ENCODE data around the gene CAMTA1.

Gene CAMTA1

DNA sequence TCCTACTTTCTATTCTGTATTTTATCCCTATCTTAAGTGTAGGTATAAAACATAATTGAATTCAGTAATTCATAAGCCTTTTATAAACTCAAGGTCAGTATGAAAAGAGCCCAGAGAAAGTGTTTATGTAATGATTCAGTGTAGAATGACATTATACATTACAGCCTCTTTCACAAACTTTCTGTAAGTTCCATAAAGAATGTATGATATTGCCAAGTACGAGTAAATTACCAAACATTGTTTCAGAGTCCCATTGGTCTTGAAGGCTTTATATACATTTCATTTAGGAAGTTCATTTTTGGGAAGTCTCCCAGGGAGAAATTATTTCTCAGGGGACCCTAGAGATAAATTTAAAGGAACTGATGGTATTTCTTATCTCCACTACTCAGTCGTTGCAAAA, 948.0 kb downstream of the CAMTA1 start:
- Histone ChIP-seq H3K4me1 (ENCODE audit: insufficient read depth, low read length) (no peaks in the 10 kb centered on the region), H3K4me3 (ENCODE audit: low read depth in 1 of 2, low read length in 2 of 2) (no peak overlapping the region), H3K9ac (ENCODE audit: low read length) (no peak overlapping the region), H3K27me3 (ENCODE audit: control insufficient read depth in 1 of 2, insufficient read depth in 2 of 2, low read length in 2 of 2) (no peaks in the 10 kb centered on the region), H3K36me3 (ENCODE audit: insufficient read depth, low read length) (peaks cover 5% of the 10 kb centered on the region), H3K9me3 (ENCODE audit: low read length) (no peaks in the 10 kb centered on the region), H3K27ac (ENCODE audit: low read depth, low read length) (no peak overlapping the region)

- Histone ChIP-seq H3K36me3 (ENCODE audit: insufficient read depth, low read length) (peaks cover 5% of the 10 kb centered on the region), H3K9ac (ENCODE audit: low read length) (no peak overlapping the region), H3K4me3 (ENCODE audit: low read depth in 1 of 2, low read length in 2 of 2) (no peak overlapping the region), H3K27me3 (ENCODE audit: control insufficient read depth in 1 of 2, insufficient read depth in 2 of 2, low read length in 2 of 2) (no peaks in the 10 kb centered on the region), H3K4me1 (ENCODE audit: insufficient read depth, low read length) (no peaks in the 10 kb centered on the region), H3K9me3 (ENCODE audit: low read length) (no peaks in the 10 kb centered on the region), H3K27ac (ENCODE audit: low read depth, low read length) (no peak overlapping the region)
Measured at GRCh38 chr1:7738044-7738443, 952.8 kb downstream of the CAMTA1 start.

GRCh38 chr1:7743346-7743745, 958.1 kb downstream of the CAMTA1 start:
- H3K27me3 ChIP-seq (ENCODE audit: control insufficient read depth in 1 of 2, insufficient read depth in 2 of 2, low read length in 2 of 2), result no peaks in the 10 kb centered on the region
- H3K36me3 ChIP-seq (ENCODE audit: insufficient read depth, low read length), result no peaks in the 10 kb centered on the region
- H3K9me3 ChIP-seq (ENCODE audit: low read length), result no peaks in the 10 kb centered on the region
- H3K9ac ChIP-seq (ENCODE audit: low read length), result no peak overlapping the region
- no peak overlapping the region for H3K27ac ChIP-seq (ENCODE audit: low read depth, low read length)
- H3K4me1 ChIP-seq (ENCODE audit: insufficient read depth, low read length), result no peaks in the 10 kb centered on the region
- no peak overlapping the region for H3K4me3 ChIP-seq (ENCODE audit: low read depth in 1 of 2, low read length in 2 of 2)

GRCh38 chr1:7744882-7745281, 959.6 kb downstream of the CAMTA1 start:
- Histone ChIP-seq H3K9me3 (ENCODE audit: low read length) (no peaks in the 10 kb centered on the region), H3K27ac (ENCODE audit: low read depth, low read length) (no peak overlapping the region)

GRCh38 chr1:7745783-7746182, 960.5 kb downstream of the CAMTA1 start:
- Histone ChIP-seq H3K9ac (ENCODE audit: low read length) (no peak overlapping the region), H3K4me1 (ENCODE audit: insufficient read depth, low read length) (no peaks in the 10 kb centered on the region), H3K4me3 (ENCODE audit: low read depth in 1 of 2, low read length in 2 of 2) (no peak overlapping the region), H3K27ac (ENCODE audit: low read depth, low read length) (no peak overlapping the region), H3K9me3 (ENCODE audit: low read length) (no peaks in the 10 kb centered on the region), H3K27me3 (ENCODE audit: control insufficient read depth in 1 of 2, insufficient read depth in 2 of 2, low read length in 2 of 2) (no peaks in the 10 kb centered on the region), H3K36me3 (ENCODE audit: insufficient read depth, low read length) (no peaks in the 10 kb centered on the region)

More at GRCh38 chr1:7744882-7745281, 959.6 kb downstream of the CAMTA1 start:
- no peaks in the 10 kb centered on the region for H3K4me1 ChIP-seq (ENCODE audit: insufficient read depth, low read length)
- no peak overlapping the region for H3K4me3 ChIP-seq (ENCODE audit: low read depth in 1 of 2, low read length in 2 of 2)
- no peaks in the 10 kb centered on the region for H3K27me3 ChIP-seq (ENCODE audit: control insufficient read depth in 1 of 2, insufficient read depth in 2 of 2, low read length in 2 of 2)
- no peaks in the 10 kb centered on the region for H3K36me3 ChIP-seq (ENCODE audit: insufficient read depth, low read length)
- no peak overlapping the region for H3K9ac ChIP-seq (ENCODE audit: low read length)

- H3K4me3 ChIP-seq (ENCODE audit: low read depth in 1 of 2, low read length in 2 of 2), result no peak overlapping the region
Measured at GRCh38 chr1:7747605-7748004, 962.4 kb downstream of the CAMTA1 start.

DNA sequence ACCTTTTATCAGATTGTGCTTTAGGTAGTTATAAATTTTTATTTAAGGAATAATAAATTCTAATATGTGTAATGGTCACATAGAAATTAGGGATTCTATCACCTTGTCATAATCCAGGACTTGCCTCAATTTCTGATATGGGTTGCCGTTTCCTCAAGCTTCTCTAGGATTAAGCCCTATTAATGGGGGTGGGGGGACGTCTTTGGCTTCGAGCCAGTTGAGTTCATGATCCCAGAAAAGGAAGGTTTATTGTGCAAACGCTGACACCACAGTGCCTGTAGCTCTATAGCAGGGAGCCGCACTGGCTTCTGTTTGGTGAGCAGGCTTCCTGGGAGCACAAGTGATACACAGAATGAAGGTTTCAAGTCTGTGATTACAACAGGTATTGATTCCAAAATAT, 963.9 kb downstream of the CAMTA1 start:
- H3K9me3 ChIP-seq (ENCODE audit: low read length), result no peaks in the 10 kb centered on the region
- no peak overlapping the region for H3K9ac ChIP-seq (ENCODE audit: low read length)

More at GRCh38 chr1:7747605-7748004, 962.4 kb downstream of the CAMTA1 start:
- no peaks in the 10 kb centered on the region for H3K27me3 ChIP-seq (ENCODE audit: control insufficient read depth in 1 of 2, insufficient read depth in 2 of 2, low read length in 2 of 2)
- no peak overlapping the region for H3K27ac ChIP-seq (ENCODE audit: low read depth, low read length)
- H3K9me3 ChIP-seq (ENCODE audit: low read length), result no peaks in the 10 kb centered on the region
- no peak overlapping the region for H3K9ac ChIP-seq (ENCODE audit: low read length)
- H3K36me3 ChIP-seq (ENCODE audit: insufficient read depth, low read length), result no peaks in the 10 kb centered on the region
- H3K4me1 ChIP-seq (ENCODE audit: insufficient read depth, low read length), result peaks cover 4% of the 10 kb centered on the region

DNA sequence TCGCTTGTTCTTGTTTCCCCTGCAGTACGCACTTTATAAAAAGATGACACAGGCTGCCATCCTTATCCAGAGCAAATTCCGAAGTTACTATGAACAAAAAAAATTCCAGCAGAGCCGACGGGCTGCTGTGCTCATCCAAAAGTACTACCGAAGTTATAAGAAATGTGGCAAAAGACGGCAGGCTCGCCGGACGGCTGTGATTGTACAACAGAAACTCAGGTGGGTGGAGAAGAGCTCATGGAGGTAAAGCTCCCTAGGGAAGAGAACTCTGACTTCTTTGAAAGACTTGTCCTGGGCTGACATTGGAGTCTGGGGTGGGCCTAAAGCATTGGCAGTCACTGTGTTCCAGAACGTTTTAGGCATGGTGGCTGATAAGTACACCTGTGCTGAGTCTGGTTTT, 965.9 kb downstream of the CAMTA1 start:
- H3K36me3 ChIP-seq (ENCODE audit: insufficient read depth, low read length), result no peaks in the 10 kb centered on the region
- no peaks in the 10 kb centered on the region for H3K9me3 ChIP-seq (ENCODE audit: low read length)

More for the DNA sequence above, 963.9 kb downstream of the CAMTA1 start:
- no peak overlapping the region for H3K4me3 ChIP-seq (ENCODE audit: low read depth in 1 of 2, low read length in 2 of 2)
- H3K27ac ChIP-seq (ENCODE audit: low read depth, low read length), result no peak overlapping the region
- H3K27me3 ChIP-seq (ENCODE audit: control insufficient read depth in 1 of 2, insufficient read depth in 2 of 2, low read length in 2 of 2), result no peaks in the 10 kb centered on the region
- H3K4me1 ChIP-seq (ENCODE audit: insufficient read depth, low read length), result peaks cover 10% of the 10 kb centered on the region
- H3K36me3 ChIP-seq (ENCODE audit: insufficient read depth, low read length), result no peaks in the 10 kb centered on the region

DNA sequence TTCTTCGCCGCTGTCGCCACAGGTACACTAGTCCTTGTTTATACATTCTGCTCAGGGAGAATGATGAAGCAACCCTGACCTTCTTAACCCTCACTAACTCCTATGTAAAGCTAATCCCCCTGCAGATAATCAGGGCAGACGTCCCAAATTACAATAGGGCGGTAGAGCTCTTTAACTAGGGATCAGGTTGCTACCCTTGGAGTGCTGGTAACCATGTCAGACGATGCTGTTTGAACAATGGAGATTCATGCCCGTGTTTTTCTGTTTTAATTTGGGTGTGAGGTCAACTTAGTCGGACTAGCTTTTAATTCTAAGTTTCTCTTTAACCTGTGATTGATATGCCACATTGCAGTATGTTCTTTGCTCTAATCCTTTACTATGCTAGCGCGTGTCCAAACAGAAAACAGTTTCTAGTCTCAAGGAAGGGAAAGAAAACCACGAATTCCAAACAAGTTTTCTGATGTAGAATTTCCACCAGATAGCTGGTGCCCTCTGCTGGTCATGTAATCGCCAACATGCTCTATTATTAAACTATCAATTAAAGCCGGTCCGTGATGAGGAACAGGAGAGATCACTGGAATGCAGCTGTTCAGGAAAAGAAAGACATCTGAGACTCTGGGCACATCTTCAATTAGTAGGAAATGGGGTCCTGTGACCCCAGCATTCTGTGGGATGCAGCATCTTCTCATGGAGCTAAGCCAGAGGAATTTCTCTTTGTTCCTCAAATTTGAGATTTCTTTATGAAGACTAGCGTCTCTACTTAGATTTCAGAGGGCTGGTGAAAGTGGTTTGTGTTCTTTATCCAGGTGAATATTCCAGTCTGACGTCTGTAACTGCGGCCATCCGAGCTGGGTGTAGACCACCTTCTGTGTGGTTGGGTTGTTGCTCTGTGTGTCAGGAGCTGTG, 967.5 kb downstream of the CAMTA1 start:
- H3K9ac ChIP-seq (ENCODE audit: low read length), result peak overlapping the region; percentile 29
- H3K27me3 ChIP-seq (ENCODE audit: control insufficient read depth in 1 of 2, insufficient read depth in 2 of 2, low read length in 2 of 2), result no peaks in the 10 kb centered on the region
- no peaks in the 10 kb centered on the region for H3K36me3 ChIP-seq (ENCODE audit: insufficient read depth, low read length)
- peaks cover 10% of the 10 kb centered on the region for H3K4me1 ChIP-seq (ENCODE audit: insufficient read depth, low read length)
- no peaks in the 10 kb centered on the region for H3K9me3 ChIP-seq (ENCODE audit: low read length)
- H3K4me3 ChIP-seq (ENCODE audit: low read depth in 1 of 2, low read length in 2 of 2), result peak overlapping the region; percentile 42 to 57
- peak overlapping the region; percentile 27 for H3K27ac ChIP-seq (ENCODE audit: low read depth, low read length)

More for the DNA sequence above, 965.9 kb downstream of the CAMTA1 start:
- peaks cover 10% of the 10 kb centered on the region for H3K4me1 ChIP-seq (ENCODE audit: insufficient read depth, low read length)
- H3K4me3 ChIP-seq (ENCODE audit: low read depth in 1 of 2, low read length in 2 of 2), result no peak overlapping the region
- H3K9ac ChIP-seq (ENCODE audit: low read length), result no peak overlapping the region
- no peaks in the 10 kb centered on the region for H3K27me3 ChIP-seq (ENCODE audit: control insufficient read depth in 1 of 2, insufficient read depth in 2 of 2, low read length in 2 of 2)
- no peak overlapping the region for H3K27ac ChIP-seq (ENCODE audit: low read depth, low read length)

- Histone ChIP-seq H3K36me3 (ENCODE audit: insufficient read depth, low read length) (no peaks in the 10 kb centered on the region), H3K4me1 (ENCODE audit: insufficient read depth, low read length) (peaks cover 10% of the 10 kb centered on the region), H3K27ac (ENCODE audit: low read depth, low read length) (no peak overlapping the region), H3K9ac (ENCODE audit: low read length) (no peak overlapping the region), H3K27me3 (ENCODE audit: control insufficient read depth in 1 of 2, insufficient read depth in 2 of 2, low read length in 2 of 2) (no peaks in the 10 kb centered on the region), H3K4me3 (ENCODE audit: low read depth in 1 of 2, low read length in 2 of 2) (no peak overlapping the region), H3K9me3 (ENCODE audit: low read length) (no peaks in the 10 kb centered on the region)
Measured at GRCh38 chr1:7753641-7754040, 968.4 kb downstream of the CAMTA1 start.

DNA sequence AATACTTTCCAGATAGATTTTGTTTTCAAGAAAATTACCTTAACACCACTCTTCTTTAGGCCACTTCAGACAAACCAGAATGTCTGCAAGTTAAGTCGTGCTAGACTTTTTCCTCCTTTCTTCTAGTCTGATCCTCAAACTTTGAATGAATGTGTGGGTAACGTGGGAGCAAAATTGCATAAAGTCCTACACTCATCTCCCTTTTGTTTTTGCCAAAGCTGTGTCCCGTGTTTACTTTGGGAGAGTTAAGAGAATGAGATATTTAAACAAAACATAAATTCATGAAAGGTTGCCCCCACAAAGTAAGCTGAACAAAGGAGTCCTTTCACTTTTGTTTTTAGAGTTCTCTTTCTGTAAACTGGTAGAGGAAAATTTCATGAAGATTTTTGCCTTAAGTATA, 969.0 kb downstream of the CAMTA1 start:
- H3K9me3 ChIP-seq (ENCODE audit: low read length), result no peaks in the 10 kb centered on the region
- H3K36me3 ChIP-seq (ENCODE audit: insufficient read depth, low read length), result no peaks in the 10 kb centered on the region
- H3K4me3 ChIP-seq (ENCODE audit: low read depth in 1 of 2, low read length in 2 of 2), result no peak overlapping the region
- H3K27ac ChIP-seq (ENCODE audit: low read depth, low read length), result no peak overlapping the region
- H3K9ac ChIP-seq (ENCODE audit: low read length), result no peak overlapping the region
- no peaks in the 10 kb centered on the region for H3K27me3 ChIP-seq (ENCODE audit: control insufficient read depth in 1 of 2, insufficient read depth in 2 of 2, low read length in 2 of 2)
- peaks cover 10% of the 10 kb centered on the region for H3K4me1 ChIP-seq (ENCODE audit: insufficient read depth, low read length)

- H3K4me1 ChIP-seq (ENCODE audit: insufficient read depth, low read length), result peaks cover 10% of the 10 kb centered on the region
Measured at GRCh38 chr1:7755448-7755847, 970.2 kb downstream of the CAMTA1 start.

More at GRCh38 chr1:7755448-7755847, 970.2 kb downstream of the CAMTA1 start:
- Histone ChIP-seq H3K27me3 (ENCODE audit: control insufficient read depth in 1 of 2, insufficient read depth in 2 of 2, low read length in 2 of 2) (no peaks in the 10 kb centered on the region), H3K9ac (ENCODE audit: low read length) (no peak overlapping the region), H3K27ac (ENCODE audit: low read depth, low read length) (no peak overlapping the region), H3K36me3 (ENCODE audit: insufficient read depth, low read length) (no peaks in the 10 kb centered on the region), H3K4me3 (ENCODE audit: low read depth in 1 of 2, low read length in 2 of 2) (no peak overlapping the region), H3K9me3 (ENCODE audit: low read length) (no peaks in the 10 kb centered on the region)

Measured in muscle layer of colon (tissue), 2 donors.